Kidney (tissue), 14 donors: Measurements from ENCODE around the gene DIDO1. TPM values are rescaled to one million over a fixed set of nuclear protein-coding genes. Genes with fewer than 3 reads are reported as not detected.

ENCODE experiments used
- DNase-seq, 5 donors: peaks; one replicate each; pipeline ENCODE4 v3.0.0-alpha.2; 2013 to 2020
- FAIRE-seq: peaks from 2 replicates; lab custom pipeline; 2012; peaks lifted over from hg19 to GRCh38; lab: Jason Lieb, UNC
- H3K27ac ChIP-seq, 2 donors: one replicate each; pipeline ENCODE4 v1.7.0; 2013; ENCODE audit warnings: low read depth in 2 of 2, low read length in 2 of 2, inconsistent platforms in 1 of 2
- H3K27me3 ChIP-seq: one replicate; pipeline ENCODE4 v1.7.1; 2013; ENCODE audit warnings: low read length, inconsistent platforms; ENCODE audit not compliant: control insufficient read depth, insufficient read depth
- H3K36me3 ChIP-seq, 3 donors: one replicate each; pipeline versions ENCODE4 v1.7.0 to v1.7.1; 2013; ENCODE audit warnings: low read length in 3 of 3, control low read depth in 1 of 3, inconsistent platforms in 1 of 3; ENCODE audit not compliant: insufficient read depth in 3 of 3, control insufficient read depth in 2 of 3
- H3K4me1 ChIP-seq, 3 donors: one replicate each; pipeline versions ENCODE4 v1.7.0 to v1.7.1; 2013; ENCODE audit warnings: low read length in 3 of 3, inconsistent platforms in 1 of 3, low read depth in 1 of 3; ENCODE audit not compliant: control insufficient read depth in 2 of 3, insufficient read depth in 2 of 3
- H3K4me3 ChIP-seq, 3 donors: one replicate each; pipeline versions ENCODE4 v1.7.0 to v1.8.1; 2013; ENCODE audit warnings: low read length in 3 of 3, control low read depth in 1 of 3, inconsistent platforms in 1 of 3
- H3K9ac ChIP-seq, 3 donors: one replicate each; pipeline versions ENCODE4 v1.7.0 to v1.7.1; 2013; ENCODE audit warnings: low read length in 3 of 3, control low read depth in 1 of 3, inconsistent platforms in 1 of 3
- H3K9me3 ChIP-seq, 3 donors: one replicate each; pipeline versions ENCODE4 v1.7.0 to v1.7.1; 2013; ENCODE audit warnings: low read length in 3 of 3, control low read depth in 1 of 3, inconsistent platforms in 1 of 3; ENCODE audit not compliant: control insufficient read depth in 2 of 3, insufficient read depth in 1 of 3
- CTCF ChIP-seq: IDR thresholded peaks from 3 replicates; pipeline ENCODE4 v1.5.1; 2012; ENCODE audit warnings: mild to moderate bottlenecking, moderate library complexity, borderline replicate concordance; ENCODE audit not compliant: insufficient read depth; ENCODE audit errors: extremely low read depth
- intact Hi-C: fragments of 100-400 bp; cut with DNase I; formaldehyde crosslinking; loops from one replicate; pipeline ENCODE4 v1.11.1; 2022
- polyA plus RNA-seq: library from polyadenylated mRNA; stranded (reverse); fragments of 350-450 nt; fragmentation: Illumina TruSeq; extraction: RNeasy Lipid Tissue Mini Kit (QIAGEN cat#74804); gene quantifications from one replicate; pipeline ENCODE4 v1.2.3, GENCODE V29; 2014; ENCODE audit warnings: low read depth, low replicate concordance; ENCODE audit not compliant: insufficient read depth
- total RNA-seq: library from RNA; stranded (reverse); fragmentation: NEBNext Ultra II Directional; extraction: Animal tissue kit (Norgen Biotek cat#: 25700); gene quantifications from one replicate; pipeline ENCODE4 v1.2.1, GENCODE V29; 2021
- donor health status: control.
- donor health status: control.
- donor health status: control.
- donor health status: control.
- donor health status: control.
- donor health status: DM: yes; HTN: yes; CAD: no.
- donor health status: Normal renal cell carcinoma (clear cell type).

Gene DIDO1
- total and polyA plus RNA-seq, 2 donors from 2014 or later, result 23.0 to 67.9 TPM

GRCh38 chr20:62888406-62888805, 37.9 kb downstream of the DIDO1 start:
- Histone ChIP-seq H3K4me1 (peaks cover 0 to 6% (median 0%) of the 10 kb centered on the region in 3 donors), H3K9me3 (no peaks in the 10 kb centered on the region), H3K27me3 (no peaks in the 10 kb centered on the region), H3K9ac (no peak overlapping the region), H3K36me3 (peaks cover 8 to 60% (median 44%) of the 10 kb centered on the region in 3 donors), H3K27ac (no peak overlapping the region), H3K4me3 (no peak overlapping the region)
- FAIRE-seq (no peak), DNase-seq (no peak)
- no peak for TF ChIP-seq CTCF
- intact Hi-C loops, result no loop called here

- H3K27ac ChIP-seq, result no peak overlapping the region
- no peak overlapping the region for H3K9ac ChIP-seq
- H3K27me3 ChIP-seq, result no peaks in the 10 kb centered on the region
- DNase-seq, result no peak
- no peak for TF ChIP-seq CTCF
- peaks cover 6 to 59% (median 44%) of the 10 kb centered on the region in 3 donors for H3K36me3 ChIP-seq
- intact Hi-C loops, result no loop called here
- peaks cover 0 to 6% (median 0%) of the 10 kb centered on the region in 3 donors for H3K4me1 ChIP-seq
- H3K9me3 ChIP-seq, result no peaks in the 10 kb centered on the region
- no peak overlapping the region for H3K4me3 ChIP-seq
- no peak for FAIRE-seq
Observed at GRCh38 chr20:62887860-62888239, 38.5 kb downstream of the DIDO1 start.

GRCh38 chr20:62887152-62887859, 39.0 kb downstream of the DIDO1 start:
- H3K36me3 ChIP-seq, result peaks cover 6 to 54% (median 40%) of the 10 kb centered on the region in 3 donors
- no peak for TF ChIP-seq CTCF
- no peaks in the 10 kb centered on the region for H3K9me3 ChIP-seq
- no peak overlapping the region for H3K9ac ChIP-seq
- H3K27me3 ChIP-seq, result no peaks in the 10 kb centered on the region
- no peak overlapping the region for H3K27ac ChIP-seq
- DNase-seq, result no peak
- FAIRE-seq, result no peak
- no peak overlapping the region for H3K4me3 ChIP-seq
- intact Hi-C loops, result no loop called here
- H3K4me1 ChIP-seq, result peaks cover 0 to 6% (median 0%) of the 10 kb centered on the region in 3 donors
